Loucy (cell line): ENCODE results near the gene MAP3K5.

Source experiments
- CTCF ChIP-seq: fragments of 200-600 bp; sonication (generic); conservative IDR thresholded peaks from 2 replicates; pipeline ENCODE4 v1.5.1; 2014; ENCODE audit warnings: mild to moderate bottlenecking, antibody characterized with exemption, low read length
- EZH2phosphoT487 ChIP-seq: fragments of 200-600 bp; IDR thresholded peaks from 2 replicates; pipeline ENCODE4 v1.6.1; 2018; ENCODE audit warnings: antibody characterized with exemption, mild to moderate bottlenecking, moderate library complexity, borderline replicate concordance

GRCh38 chr6:136792095-136792409 lies 225 bp downstream of the MAP3K5 start:
- no peak for TF ChIP-seq CTCF
- TF ChIP-seq EZH2phosphoT487, result no peak
